Thoracic aorta (tissue), 2 donors: Measurements from ENCODE around the gene SERPINE3. TPM values are rescaled to one million over a fixed set of nuclear protein-coding genes. Genes with fewer than 3 reads are reported as not detected.

Experiments used
- ATAC-seq: fragments of 150-250 bp; one replicate; pipeline ENCODE4 v1.8.0; 2017; ENCODE audit warnings: low read depth; ENCODE audit not compliant: insufficient number of reproducible peaks, low FRiP score
- DNase-seq: peaks from one replicate; pipeline ENCODE4 v3.0.0-alpha.2; 2020; ENCODE audit warnings: low spot score
- H3K27ac ChIP-seq, 2 donors: fragments of 200-600 bp; sonication (generic); 1 replicate in 1 of 2; 2 replicates in 1 of 2; pipeline ENCODE4 v1.5.1; 2016; ENCODE audit warnings: mild to moderate bottlenecking in 2 of 2, moderate library complexity in 2 of 2
- H3K27me3 ChIP-seq: fragments of 200-600 bp; sonication (generic); replicated peaks from 2 replicates; pipeline ENCODE4 v1.6.0; 2016; ENCODE audit warnings: mild to moderate bottlenecking; ENCODE audit not compliant: insufficient read depth
- H3K36me3 ChIP-seq: fragments of 200-600 bp; sonication (generic); one replicate; pipeline ENCODE4 v1.5.1; 2016
- H3K4me1 ChIP-seq, 2 donors: fragments of 200-600 bp; sonication (generic); 1 replicate in 1 of 2; 2 replicates in 1 of 2; pipeline versions ENCODE4 v1.5.1 to v1.6.0; 2016; ENCODE audit warnings: low read depth in 2 of 2, mild to moderate bottlenecking in 1 of 2; ENCODE audit not compliant: control insufficient read depth in 1 of 2
- H3K4me3 ChIP-seq: fragments of 200-600 bp; sonication (generic); 2 replicates; pipeline ENCODE4 v1.5.1; 2016; ENCODE audit warnings: mild to moderate bottlenecking
- H3K9me3 ChIP-seq: fragments of 200-600 bp; sonication (generic); 2 replicates; pipeline ENCODE4 v1.5.1; 2016
- CTCF ChIP-seq: fragments of 200-600 bp; sonication (generic); IDR thresholded peaks from one replicate; pipeline ENCODE4 v1.5.1; 2019; ENCODE audit warnings: antibody characterized with exemption
- total RNA-seq, 2 donors: library from RNA; depleted of rRNA; stranded (reverse); fragments of >200 nt; gene quantifications; one replicate each; pipeline versions ENCODE4 v1.1.0 to v1.2.3, GENCODE V29; 2016

SERPINE3 gene
- total RNA-seq, 2 donors from 2014 or later: 0.68 TPM; not detected in 1

- ATAC-seq: no peak
- Histone ChIP-seq H3K27ac (no peak overlapping the region), H3K36me3 (no peaks in the 10 kb centered on the region), H3K4me1 (peaks cover 0 to 5% of the 10 kb centered on the region in 2 donors), H3K27me3 (no peaks in the 10 kb centered on the region), H3K9me3 (no peaks in the 10 kb centered on the region), H3K4me3 (no peak overlapping the region)
- TF ChIP-seq CTCF: no peak
- DNase-seq: no peak
Observed at GRCh38 chr13:51331354-51331861, 8.1 kb upstream of the SERPINE3 start.

GRCh38 chr13:51332566-51333361, 6.7 kb upstream of the SERPINE3 start:
- Histone ChIP-seq H3K9me3 (no peaks in the 10 kb centered on the region), H3K27ac (no peak overlapping the region), H3K4me1 (peaks cover 0 to 5% of the 10 kb centered on the region in 2 donors), H3K27me3 (no peaks in the 10 kb centered on the region), H3K4me3 (no peak overlapping the region), H3K36me3 (no peaks in the 10 kb centered on the region)
- no peak for DNase-seq
- no peak for ATAC-seq
- TF ChIP-seq CTCF: no peak

GRCh38 chr13:51333421-51333820, 6.1 kb upstream of the SERPINE3 start:
- no peaks in the 10 kb centered on the region for H3K9me3 ChIP-seq
- TF ChIP-seq CTCF: no peak
- no peaks in the 10 kb centered on the region for H3K27me3 ChIP-seq
- H3K4me1 ChIP-seq: peaks cover 0 to 5% of the 10 kb centered on the region in 2 donors
- H3K27ac ChIP-seq: no peak overlapping the region
- no peak overlapping the region for H3K4me3 ChIP-seq
- DNase-seq: no peak
- no peak for ATAC-seq
- no peaks in the 10 kb centered on the region for H3K36me3 ChIP-seq

- no peak for DNase-seq
- peaks cover 0 to 5% of the 10 kb centered on the region in 2 donors for H3K4me1 ChIP-seq
- no peak for TF ChIP-seq CTCF
- no peak overlapping the region for H3K4me3 ChIP-seq
- no peak overlapping the region for H3K27ac ChIP-seq
- no peak for ATAC-seq
- no peaks in the 10 kb centered on the region for H3K36me3 ChIP-seq
- H3K27me3 ChIP-seq: no peaks in the 10 kb centered on the region
- no peaks in the 10 kb centered on the region for H3K9me3 ChIP-seq
Observed at GRCh38 chr13:51333826-51334225, 5.7 kb upstream of the SERPINE3 start.

GRCh38 chr13:51336746-51337145, 2.7 kb upstream of the SERPINE3 start:
- no peaks in the 10 kb centered on the region for H3K9me3 ChIP-seq
- ATAC-seq: no peak

More at GRCh38 chr13:51336746-51337145, 2.7 kb upstream of the SERPINE3 start:
- Histone ChIP-seq H3K36me3 (no peaks in the 10 kb centered on the region), H3K4me1 (peaks cover 0 to 3% of the 10 kb centered on the region in 2 donors), H3K27me3 (no peaks in the 10 kb centered on the region), H3K27ac (no peak overlapping the region), H3K4me3 (no peak overlapping the region)
- no peak for TF ChIP-seq CTCF
- DNase-seq: no peak
